DMS79 treated with DMSO at 0.1 percent for 48 hours (cell line): ENCODE data around the gene SUSD4.
"Not testable (repeated sequence)": the region's sequence is repeated elsewhere in the genome, so short reads cannot be mapped to it uniquely, and the experiment has no call there.

Experiments
- DNase-seq: peaks from one replicate; lab custom pipeline; 2025; lab: John Stamatoyannopoulos, UW

SUSD4 gene

DNA sequence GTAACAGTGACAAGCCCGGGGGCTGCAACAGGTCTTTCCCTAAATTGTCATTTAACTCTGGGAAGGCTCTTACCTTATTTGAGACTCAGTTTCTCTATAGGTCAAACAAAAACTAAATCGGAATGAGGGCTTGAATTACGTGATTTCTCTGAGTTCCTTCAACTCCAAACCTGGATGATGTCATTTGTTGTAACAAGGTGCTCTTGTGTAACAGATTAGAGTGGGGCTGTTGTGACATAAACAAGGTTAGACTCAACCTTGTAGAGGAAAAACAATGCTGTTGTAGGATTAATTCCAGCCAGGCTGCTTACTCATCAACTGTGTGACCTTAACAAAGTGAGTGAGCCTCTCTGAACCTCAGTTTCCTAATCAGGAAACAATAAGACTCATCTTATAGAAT is 74.4 kb downstream of the SUSD4 start:
- DNase-seq, result no peak

GRCh38 chr1:223288826-223289225 is 75.2 kb downstream of the SUSD4 start:
- DNase-seq, result no peak

DNA sequence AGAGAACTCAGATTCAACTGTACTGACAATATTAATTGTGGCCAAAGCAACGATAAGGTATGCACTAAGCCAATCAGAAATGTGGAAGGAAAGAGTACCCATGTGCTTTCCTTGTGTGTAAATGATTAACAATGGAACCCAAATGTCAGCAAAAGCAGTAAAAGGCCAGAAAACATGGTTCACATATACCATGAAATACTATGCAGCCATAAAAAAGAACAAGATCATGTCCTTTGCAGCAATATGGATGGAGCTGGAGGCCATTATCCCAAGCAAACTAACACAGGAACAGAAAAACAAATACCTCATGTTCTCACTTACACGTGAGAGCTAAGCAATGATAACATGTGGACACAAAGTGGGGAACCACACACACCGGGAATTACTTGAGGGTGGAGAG is 78.5 kb downstream of the SUSD4 start:
- DNase-seq, result no peak

DNA sequence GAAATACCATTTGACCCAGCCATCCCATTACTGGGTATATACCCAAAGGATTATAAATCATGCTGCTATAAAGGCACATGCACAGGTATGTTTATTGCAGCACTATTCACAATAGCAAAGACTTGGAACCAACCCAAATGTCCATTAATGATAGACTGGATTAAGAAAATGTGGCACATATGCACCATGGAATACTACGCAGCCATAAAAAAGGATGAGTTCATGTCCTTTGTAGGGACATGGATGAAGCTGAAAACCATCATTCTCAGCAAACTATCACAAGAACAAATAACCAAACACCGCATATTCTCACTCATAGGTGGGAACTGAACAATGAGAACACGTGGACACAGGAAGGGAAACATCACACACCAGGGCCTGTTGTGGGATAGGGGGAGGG is 80.3 kb downstream of the SUSD4 start:
- not testable (repeated sequence) for DNase-seq

- DNase-seq, result not testable (repeated sequence)
Observed at GRCh38 chr1:223278311-223278710, 85.7 kb downstream of the SUSD4 start.

- no peak for DNase-seq
Observed at GRCh38 chr1:223276029-223276428, 87.9 kb downstream of the SUSD4 start.

GRCh38 chr1:223273511-223273910 is 90.5 kb downstream of the SUSD4 start:
- DNase-seq, result no peak

DNA sequence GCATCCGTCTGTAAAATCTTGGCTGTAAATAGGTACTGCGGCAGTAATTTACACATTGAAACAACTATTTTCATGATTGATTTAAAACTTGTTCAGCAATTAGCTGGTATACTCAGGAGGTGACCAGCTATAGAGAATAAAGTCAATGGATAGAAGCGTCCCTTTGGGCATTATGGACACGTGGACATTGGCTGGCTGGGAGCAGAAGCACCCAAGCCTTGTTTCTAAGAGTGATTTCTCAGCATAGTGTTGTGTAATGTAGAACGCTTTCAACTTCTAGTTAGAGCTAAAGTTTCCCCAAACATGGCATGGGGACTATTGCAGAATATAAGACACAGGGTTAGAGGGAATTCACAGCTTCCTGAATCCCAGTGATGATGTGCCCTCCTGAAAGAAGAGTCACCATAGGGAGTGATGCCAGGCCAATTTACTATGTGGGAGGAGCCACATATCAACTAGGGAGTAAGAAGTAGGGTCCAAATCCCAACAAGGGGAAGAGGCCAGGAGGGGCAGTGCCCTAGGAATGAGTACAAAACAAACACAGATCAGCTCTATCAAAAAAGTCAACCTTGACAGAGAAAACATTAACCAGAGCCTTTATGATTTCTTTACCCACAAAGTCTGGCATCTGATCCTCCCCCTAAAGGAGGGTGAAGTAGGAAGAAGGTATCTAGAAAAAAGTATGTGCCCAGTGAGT is 92.7 kb downstream of the SUSD4 start:
- no peak for DNase-seq

DNA sequence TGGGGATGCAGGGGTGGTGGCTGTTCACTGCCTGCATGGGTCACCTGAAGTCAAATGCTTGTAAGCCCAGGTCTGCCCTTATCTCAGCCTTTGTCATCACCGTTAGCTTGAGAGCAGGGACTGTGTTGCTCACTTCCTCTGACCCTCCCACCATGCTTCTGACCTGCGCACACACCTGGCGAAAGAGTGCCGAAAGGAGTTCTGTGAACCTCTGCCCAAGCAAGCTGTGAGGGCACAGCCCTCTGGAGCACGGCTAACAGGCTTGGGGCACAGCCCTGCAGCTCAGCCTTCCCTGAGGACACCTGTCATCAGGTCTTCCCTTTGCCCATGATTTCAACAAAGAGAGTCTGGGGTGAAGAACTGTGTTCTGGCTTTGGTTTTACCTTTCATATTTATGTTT is 93.8 kb downstream of the SUSD4 start:
- no peak for DNase-seq

DNA sequence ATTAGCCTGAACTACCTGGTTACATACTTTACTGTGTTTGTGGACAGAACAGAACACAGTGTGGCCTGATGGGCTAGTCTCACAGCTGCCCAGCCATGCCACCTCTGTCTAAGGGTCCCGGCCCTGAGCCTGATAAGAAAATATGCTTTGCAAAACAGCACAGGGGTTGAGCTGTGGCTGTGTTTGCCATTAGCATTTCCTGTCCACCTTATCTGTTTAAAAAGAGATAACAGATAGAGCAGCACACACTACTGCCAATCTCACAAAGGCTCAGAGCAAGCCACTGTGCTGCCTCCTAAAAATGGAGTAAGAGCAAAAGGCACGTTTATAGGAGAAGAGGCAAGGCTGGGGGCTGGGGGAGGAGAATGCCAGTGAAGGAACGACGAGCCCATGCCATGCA is 95.0 kb downstream of the SUSD4 start:
- no peak for DNase-seq

DNA sequence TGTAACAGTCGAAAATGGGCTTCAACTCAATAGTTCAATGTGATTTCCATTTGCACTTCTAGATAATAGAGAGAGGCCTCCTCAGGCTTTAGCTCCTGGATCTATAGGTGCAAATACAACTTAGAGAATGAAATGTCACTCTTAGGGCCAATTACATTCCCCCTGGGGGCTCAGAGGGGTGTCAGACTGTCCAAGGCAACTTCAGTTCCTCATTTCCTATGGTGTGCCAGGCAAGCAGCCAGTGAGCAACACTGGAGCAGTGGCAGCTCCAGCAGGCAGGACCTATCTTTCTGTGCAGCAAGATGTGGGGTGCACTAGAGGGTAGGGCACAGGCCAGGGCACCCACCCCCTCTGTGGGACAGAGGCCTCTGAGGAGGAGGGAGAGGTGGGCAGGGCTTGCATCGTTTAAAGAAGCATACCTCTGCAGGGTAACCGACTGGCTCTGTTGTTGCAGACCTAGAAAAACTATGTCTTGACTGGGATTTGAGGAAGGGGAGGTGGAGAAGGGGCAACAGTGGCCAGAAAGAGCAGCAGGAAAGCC is 97.3 kb downstream of the SUSD4 start:
- DNase-seq, result no peak

DNA sequence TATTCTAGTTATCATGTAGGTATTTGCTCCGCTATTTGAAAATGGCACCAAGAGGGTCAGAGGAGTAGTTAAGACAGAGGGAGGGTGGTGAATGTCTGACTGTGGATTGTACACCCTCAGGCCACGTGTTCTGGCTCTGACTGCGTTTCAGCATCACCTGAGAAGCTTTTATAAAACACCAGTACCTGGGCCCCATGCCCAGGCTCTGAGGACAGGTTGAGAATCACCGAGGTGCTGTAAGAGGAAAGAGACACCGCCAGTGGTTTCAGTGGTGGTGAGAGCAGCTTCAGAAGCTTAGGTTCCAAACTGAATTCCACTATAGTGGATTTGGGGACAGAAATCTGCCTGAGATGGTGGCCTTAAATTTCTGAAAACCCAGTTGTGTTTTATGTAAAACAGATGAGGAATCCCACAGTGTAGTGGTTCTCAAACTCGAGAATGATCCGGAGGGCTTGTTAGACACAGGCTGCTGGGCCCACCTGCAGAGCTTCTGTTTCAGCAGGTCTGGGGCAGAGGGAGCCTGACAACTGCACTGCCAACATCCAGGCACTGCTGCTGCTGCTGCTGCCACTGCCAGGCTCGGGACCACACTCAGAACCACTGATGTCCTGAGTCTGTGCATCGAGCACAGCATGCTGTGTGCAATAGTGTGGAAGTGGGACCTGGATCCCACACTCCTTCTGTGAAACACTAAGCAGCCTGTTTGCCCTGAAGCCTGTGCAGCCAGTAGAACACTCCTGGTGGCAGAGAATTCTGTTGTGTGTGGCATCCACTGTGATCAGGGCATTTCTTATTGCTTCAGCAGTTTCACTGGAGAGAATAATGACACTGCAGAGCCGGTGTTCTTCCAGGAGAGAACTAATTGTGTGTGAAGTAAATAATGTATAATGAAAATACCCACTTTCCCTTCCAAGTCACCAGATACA is 98.7 kb downstream of the SUSD4 start:
- no peak for DNase-seq

- no peak for DNase-seq
Observed at GRCh38 chr1:223264529-223264928, 99.4 kb downstream of the SUSD4 start.

DNA sequence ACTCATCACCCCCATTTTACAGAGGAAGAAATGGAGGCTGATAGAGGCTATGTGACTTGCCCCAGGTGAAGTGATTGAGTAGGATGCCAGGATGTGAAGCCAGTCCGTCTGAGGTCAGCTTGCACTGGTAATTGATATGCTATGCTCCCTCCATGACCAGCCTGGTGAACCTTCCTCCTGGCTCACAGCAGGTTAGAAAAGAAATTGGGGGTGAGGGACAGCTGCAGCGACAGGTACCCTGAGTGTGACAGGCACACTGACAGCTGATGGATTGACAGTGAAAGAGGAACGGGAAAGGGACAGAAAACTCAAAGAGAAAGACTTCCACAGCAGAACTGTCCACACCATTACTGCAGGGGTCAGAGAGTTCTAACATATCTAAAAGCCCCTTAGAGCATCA is 102.1 kb downstream of the SUSD4 start:
- no peak for DNase-seq

DNA sequence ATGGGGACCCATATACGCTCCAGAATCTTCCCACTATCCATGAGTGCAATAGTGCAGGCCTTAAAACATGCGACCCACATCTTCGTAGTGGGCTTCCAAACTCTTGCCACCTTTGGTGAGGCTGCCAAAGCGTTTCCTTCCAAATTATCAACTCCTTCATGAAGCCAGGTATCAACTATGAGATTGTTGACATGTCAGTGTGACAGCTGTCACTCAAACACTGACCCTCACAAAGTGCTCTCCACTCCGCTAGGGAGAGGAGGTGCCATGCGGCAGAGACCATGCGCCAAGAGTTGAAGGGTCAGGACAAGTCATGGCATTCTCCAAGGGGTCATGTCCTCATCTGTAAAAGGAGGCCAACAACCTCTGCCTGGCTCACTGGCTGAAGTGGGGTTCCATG is 103.3 kb downstream of the SUSD4 start:
- DNase-seq, result no peak

- no peak for DNase-seq
Observed at GRCh38 chr1:223259462-223259861, 104.5 kb downstream of the SUSD4 start.

DNA sequence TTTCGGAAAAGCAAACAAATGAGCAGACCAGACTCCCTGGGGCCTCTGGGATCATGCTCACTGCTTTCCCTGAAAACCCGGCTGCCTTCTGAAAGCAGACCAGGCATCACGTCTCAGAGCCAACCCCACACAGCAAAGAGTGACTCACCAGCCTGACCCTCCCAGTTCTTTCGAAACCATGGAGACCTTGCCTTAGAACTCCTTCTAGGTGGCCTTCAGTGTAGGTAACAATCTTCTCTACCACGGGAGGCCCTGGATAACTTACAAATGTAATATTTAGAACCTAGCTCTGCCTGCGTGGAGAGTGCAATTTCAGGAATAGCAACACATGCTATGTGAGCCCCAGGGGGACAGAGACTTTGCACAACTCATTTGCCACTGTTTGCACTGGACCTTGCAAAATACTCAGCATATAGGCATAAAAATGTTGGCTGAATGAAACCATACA is 105.2 kb downstream of the SUSD4 start:
- no peak for DNase-seq

DNA sequence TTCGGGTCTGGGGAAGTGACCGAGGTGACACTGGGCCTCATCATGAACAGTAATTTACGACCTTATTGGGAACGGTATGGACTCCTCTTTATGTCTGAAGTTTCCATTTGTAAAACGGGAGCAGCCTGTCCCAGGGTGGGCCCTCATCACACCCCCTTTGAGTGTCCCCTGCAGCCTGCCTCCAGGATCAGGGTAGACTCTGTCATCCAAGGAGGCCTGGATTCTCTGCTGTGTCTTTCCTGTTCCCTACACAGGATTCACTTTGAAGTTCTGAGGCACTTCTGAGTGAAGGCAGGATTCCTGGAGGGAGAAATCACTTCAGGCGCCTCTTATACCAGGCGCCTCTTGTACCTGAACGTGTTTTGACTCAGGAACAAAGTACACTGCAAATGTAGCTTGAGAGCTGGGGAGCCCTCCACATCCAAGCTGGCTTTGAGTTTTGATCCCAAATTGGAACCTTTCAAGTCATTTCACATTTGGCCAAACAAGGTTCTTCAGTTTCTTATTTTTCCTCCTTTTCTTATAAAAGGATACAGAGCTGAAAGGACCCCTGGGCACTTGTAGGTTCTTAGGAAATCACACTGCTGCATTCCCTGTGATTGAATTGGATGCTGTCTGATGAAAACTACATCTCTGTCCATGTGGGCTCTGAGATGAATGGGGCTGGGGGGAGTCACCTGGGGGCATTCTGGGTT is 106.0 kb downstream of the SUSD4 start:
- DNase-seq, result no peak

GRCh38 chr1:223256034-223256433 is 107.9 kb downstream of the SUSD4 start:
- no peak for DNase-seq

- no peak for DNase-seq
Observed at GRCh38 chr1:223253916-223254315, 110.1 kb downstream of the SUSD4 start.

DNA sequence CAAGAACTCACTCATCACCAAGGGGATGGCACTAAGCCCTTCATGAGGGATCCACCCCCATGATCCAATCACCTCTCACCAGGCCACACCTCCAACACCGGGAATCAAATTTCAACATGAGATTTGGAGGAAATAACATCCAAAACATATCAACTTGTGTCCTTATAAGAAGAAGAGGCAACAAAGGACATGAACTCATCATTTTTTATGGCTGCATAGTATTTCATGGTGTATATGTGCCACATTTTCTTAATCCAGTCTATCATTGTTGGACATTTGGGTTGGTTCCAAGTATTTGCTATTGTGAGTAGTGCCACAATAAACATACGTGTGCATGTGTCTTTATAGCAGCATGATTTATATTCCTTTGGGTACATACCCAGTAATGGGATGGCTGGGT is 112.6 kb downstream of the SUSD4 start:
- not testable (repeated sequence) for DNase-seq

- DNase-seq, result no peak
Observed at GRCh38 chr1:223250632-223251015, 113.4 kb downstream of the SUSD4 start.
